Mesodermal cell (in vitro differentiated cells): ENCODE results near the gene RNU2-1. TPM values are rescaled to one million over a fixed set of nuclear protein-coding genes. Genes with fewer than 3 reads are reported as not detected.
"Not testable (repeated sequence)": the region's sequence is repeated elsewhere in the genome, so short reads cannot be mapped to it uniquely, and the experiment has no call there.

Experiments used
- H3K27ac ChIP-seq: 2 replicates; pipeline ENCODE4 v1.7.0; 2013; ENCODE audit warnings: mild to moderate bottlenecking, low read depth, low read length, moderate library complexity; ENCODE audit not compliant: severe bottlenecking
- H3K36me3 ChIP-seq: 2 replicates; pipeline ENCODE4 v1.7.1; 2013; ENCODE audit warnings: mild to moderate bottlenecking, low read length, moderate library complexity; ENCODE audit not compliant: control insufficient read depth, insufficient read depth
- H3K4me1 ChIP-seq: one replicate; pipeline ENCODE4 v1.7.1; 2013; ENCODE audit warnings: mild to moderate bottlenecking, low read length; ENCODE audit not compliant: insufficient read depth, control insufficient read depth, poor library complexity, severe bottlenecking
- H3K4me3 ChIP-seq: 2 replicates; pipeline ENCODE4 v1.7.0; 2013; ENCODE audit warnings: low read length, control low read depth, mild to moderate bottlenecking; ENCODE audit not compliant: insufficient read depth, poor library complexity, severe bottlenecking; ENCODE audit errors: extremely low read depth
- H3K9me3 ChIP-seq: 2 replicates; pipeline ENCODE4 v1.7.1; 2013; ENCODE audit warnings: mild to moderate bottlenecking, low read length, moderate library complexity; ENCODE audit not compliant: control insufficient read depth
- WGBS, 2 experiments: methylation state at CpG; one replicate each; pipeline ENCODE4 v1.1.5; 2013; ENCODE audit warnings: missing lambda C conversion rate in 2 of 2; ENCODE audit not compliant: insufficient coverage in 2 of 2; 5-methylcytosine and 5-hydroxymethylcytosine counted together
- polyA plus RNA-seq, 2 experiments: library from polyadenylated mRNA; stranded (reverse); fragments of 50-300 nt; gene quantifications; one replicate each; pipeline ENCODE4 v1.2.3, GENCODE V29; 2013

The RNU2-1 gene
- not detected for polyA plus RNA-seq (2013, experiment 1 of 2)
- not detected for polyA plus RNA-seq (2013, experiment 2 of 2)

DNA sequence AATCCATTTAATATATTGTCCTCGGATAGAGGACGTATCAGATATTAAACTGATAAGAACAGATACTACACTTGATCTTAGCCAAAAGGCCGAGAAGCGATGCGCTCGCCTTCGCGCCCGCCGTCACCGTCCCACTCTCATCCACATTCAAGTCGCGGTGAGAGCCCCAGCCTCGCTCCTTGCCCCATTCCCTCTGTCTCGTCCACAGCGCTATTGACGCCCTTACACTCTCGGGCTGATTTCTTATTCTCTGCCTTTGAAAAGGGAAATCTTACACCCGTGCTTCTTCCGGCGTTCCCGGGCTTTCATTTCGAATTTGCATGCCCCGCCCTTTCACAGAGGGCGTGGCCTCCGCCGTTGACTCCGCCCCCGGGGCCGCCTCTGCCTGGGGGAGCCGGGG lies at the start of gene RNU2-1:
TSS of gene RNU2-1 (minus strand) at position 101 of the 400 bp plus-strand sequence.
- no CpG with 5 or more reads among the region's 31 CpGs for WGBS, 2 experiments
- not testable (repeated sequence) for H3K4me1 ChIP-seq, H3K4me3 ChIP-seq, H3K36me3 ChIP-seq, H3K9me3 ChIP-seq, H3K27ac ChIP-seq

DNA sequence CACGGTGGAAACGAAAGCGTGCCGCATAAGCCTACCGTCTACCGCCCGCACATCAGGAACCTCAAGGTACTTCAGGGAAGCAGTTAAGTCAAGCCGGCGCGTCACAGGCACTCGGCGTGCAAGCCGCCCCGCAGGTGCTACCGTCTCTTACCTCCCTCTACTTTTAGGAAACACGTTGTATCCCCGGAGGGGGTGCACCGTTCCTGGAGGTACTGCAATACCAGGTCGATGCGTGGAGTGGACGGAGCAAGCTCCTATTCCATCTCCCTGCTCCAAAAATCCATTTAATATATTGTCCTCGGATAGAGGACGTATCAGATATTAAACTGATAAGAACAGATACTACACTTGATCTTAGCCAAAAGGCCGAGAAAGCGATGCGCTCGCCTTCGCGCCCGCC lies 39.1 kb upstream of the RNU2-1 start:
- not testable (repeated sequence) for H3K36me3 ChIP-seq, H3K9me3 ChIP-seq, H3K4me1 ChIP-seq, H3K27ac ChIP-seq, H3K4me3 ChIP-seq
- WGBS, 2 experiments: no CpG with 5 or more reads among the region's 30 CpGs

DNA sequence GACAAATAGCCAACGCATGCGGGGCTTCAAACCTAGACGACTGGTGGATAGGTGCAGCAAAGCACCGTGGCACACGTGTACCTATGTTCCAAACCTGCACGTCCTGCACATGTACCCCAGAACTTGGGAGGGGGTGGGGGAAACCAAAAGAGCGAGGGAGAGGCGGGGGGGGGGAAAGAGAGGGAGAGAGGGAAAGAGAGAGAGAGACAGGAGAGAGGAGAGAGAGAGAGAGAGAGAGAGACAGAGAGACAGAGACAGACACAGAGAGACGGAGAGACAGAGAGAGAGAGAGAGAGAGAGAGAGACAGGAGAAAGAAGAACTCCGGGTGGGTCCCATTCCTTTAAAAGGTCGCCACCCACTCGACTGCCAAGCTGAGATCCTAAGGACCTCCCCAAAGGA lies 38.7 kb upstream of the RNU2-1 start:
- not testable (repeated sequence) for H3K9me3 ChIP-seq, H3K4me1 ChIP-seq, H3K4me3 ChIP-seq, H3K36me3 ChIP-seq, H3K27ac ChIP-seq
- WGBS, 2 experiments: no CpG with 5 or more reads among the region's 12 CpGs

DNA sequence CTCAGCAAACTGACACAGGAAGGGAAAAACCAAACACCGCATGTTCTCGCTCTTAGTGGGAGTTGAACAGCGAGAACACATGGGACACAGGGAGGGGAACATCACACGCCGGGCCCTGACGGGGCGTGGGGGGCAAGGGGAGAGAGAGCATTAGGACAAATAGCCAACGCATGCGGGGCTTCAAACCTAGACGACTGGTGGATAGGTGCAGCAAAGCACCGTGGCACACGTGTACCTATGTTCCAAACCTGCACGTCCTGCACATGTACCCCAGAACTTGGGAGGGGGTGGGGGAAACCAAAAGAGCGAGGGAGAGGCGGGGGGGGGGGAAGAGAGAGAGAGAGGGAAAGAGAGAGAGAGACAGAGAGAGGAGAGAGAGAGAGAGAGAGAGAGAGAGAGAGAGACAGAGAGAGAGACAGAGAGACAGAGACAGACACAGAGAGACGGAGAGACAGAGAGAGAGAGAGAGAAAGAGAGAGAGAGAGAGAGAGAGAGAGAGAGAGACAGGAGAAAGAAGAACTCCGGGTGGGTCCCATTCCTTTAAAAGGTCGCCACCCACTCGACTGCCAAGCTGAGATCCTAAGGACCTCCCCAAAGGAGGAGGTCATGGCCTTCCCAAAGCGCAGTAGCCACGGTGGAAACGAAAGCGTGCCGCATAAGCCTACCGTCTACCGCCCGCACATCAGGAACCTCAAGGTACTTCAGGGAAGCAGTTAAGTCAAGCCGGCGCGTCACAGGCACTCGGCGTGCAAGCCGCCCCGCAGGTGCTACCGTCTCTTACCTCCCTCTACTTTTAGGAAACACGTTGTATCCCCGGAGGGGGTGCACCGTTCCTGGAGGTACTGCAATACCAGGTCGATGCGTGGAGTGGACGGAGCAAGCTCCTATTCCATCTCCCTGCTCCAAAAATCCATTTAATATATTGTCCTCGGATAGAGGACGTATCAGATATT lies 37.1 kb upstream of the RNU2-1 start:
- not testable (repeated sequence) for H3K9me3 ChIP-seq, H3K27ac ChIP-seq, H3K4me3 ChIP-seq, H3K36me3 ChIP-seq, H3K4me1 ChIP-seq
- no CpG with 5 or more reads among the region's 43 CpGs for WGBS, 2 experiments

DNA sequence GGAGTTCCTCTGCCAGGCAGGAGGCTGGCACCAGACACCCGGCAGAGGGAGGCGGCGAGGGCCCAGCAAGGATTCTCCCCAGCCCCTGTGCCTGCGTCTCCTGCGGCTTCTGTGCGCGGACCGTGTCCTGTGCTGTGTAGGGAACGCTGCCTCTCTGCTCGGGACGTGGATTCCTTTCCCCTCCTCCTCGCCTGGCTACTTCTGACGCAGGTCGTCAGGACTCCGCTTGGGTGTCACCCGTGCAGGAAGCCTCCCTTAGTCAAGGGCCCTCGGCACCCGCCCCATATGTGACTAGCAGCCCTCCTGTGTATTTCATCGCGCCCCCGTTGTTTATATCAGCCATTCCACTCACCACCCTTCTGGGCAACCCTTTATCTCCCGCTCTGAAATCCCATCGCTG lies 12.7 kb upstream of the RNU2-1 start:
- WGBS, 2 experiments: 79% methylated on average over 4 of the region's 23 CpGs; no CpG with 5 or more reads in 1 of the 2 experiments
- not testable (repeated sequence) for H3K36me3 ChIP-seq, H3K4me3 ChIP-seq, H3K4me1 ChIP-seq, H3K9me3 ChIP-seq, H3K27ac ChIP-seq

DNA sequence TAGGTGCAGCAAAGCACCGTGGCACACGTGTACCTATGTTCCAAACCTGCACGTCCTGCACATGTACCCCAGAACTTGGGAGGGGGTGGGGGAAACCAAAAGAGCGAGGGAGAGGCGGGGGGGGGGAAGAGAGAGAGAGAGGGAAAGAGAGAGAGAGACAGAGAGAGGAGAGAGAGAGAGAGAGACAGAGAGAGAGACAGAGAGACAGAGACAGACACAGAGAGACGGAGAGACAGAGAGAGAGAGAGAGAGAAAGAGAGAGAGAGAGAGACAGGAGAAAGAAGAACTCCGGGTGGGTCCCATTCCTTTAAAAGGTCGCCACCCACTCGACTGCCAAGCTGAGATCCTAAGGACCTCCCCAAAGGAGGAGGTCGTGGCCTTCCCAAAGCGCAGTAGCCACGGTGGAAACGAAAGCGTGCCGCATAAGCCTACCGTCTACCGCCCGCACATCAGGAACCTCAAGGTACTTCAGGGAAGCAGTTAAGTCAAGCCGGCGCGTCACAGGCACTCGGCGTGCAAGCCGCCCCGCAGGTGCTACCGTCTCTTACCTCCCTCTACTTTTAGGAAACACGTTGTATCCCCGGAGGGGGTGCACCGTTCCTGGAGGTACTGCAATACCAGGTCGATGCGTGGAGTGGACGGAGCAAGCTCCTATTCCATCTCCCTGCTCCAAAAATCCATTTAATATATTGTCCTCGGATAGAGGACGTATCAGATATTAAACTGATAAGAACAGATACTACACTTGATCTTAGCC lies 7.0 kb upstream of the RNU2-1 start:
- no CpG with 5 or more reads among the region's 34 CpGs for WGBS, 2 experiments
- H3K4me3 ChIP-seq, H3K4me1 ChIP-seq, H3K27ac ChIP-seq, H3K9me3 ChIP-seq, H3K36me3 ChIP-seq: not testable (repeated sequence)

DNA sequence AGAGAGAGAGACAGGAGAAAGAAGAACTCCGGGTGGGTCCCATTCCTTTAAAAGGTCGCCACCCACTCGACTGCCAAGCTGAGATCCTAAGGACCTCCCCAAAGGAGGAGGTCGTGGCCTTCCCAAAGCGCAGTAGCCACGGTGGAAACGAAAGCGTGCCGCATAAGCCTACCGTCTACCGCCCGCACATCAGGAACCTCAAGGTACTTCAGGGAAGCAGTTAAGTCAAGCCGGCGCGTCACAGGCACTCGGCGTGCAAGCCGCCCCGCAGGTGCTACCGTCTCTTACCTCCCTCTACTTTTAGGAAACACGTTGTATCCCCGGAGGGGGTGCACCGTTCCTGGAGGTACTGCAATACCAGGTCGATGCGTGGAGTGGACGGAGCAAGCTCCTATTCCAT lies 5.8 kb upstream of the RNU2-1 start:
- WGBS, 2 experiments: no CpG with 5 or more reads among the region's 26 CpGs
- not testable (repeated sequence) for H3K27ac ChIP-seq, H3K4me1 ChIP-seq, H3K4me3 ChIP-seq, H3K36me3 ChIP-seq, H3K9me3 ChIP-seq

DNA sequence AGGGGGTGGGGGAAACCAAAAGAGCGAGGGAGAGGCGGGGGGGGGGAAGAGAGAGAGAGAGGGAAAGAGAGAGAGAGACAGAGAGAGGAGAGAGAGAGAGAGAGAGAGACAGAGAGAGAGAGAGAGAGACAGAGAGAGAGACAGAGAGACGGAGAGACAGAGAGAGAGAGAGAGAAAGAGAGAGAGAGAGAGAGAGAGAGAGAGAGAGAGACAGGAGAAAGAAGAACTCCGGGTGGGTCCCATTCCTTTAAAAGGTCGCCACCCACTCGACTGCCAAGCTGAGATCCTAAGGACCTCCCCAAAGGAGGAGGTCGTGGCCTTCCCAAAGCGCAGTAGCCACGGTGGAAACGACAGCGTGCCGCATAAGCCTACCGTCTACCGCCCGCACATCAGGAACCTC lies 514 bp downstream of the RNU2-1 start:
- not testable (repeated sequence) for H3K36me3 ChIP-seq, H3K27ac ChIP-seq, H3K9me3 ChIP-seq, H3K4me1 ChIP-seq, H3K4me3 ChIP-seq
- WGBS, 2 experiments: no CpG with 5 or more reads among the region's 15 CpGs

DNA sequence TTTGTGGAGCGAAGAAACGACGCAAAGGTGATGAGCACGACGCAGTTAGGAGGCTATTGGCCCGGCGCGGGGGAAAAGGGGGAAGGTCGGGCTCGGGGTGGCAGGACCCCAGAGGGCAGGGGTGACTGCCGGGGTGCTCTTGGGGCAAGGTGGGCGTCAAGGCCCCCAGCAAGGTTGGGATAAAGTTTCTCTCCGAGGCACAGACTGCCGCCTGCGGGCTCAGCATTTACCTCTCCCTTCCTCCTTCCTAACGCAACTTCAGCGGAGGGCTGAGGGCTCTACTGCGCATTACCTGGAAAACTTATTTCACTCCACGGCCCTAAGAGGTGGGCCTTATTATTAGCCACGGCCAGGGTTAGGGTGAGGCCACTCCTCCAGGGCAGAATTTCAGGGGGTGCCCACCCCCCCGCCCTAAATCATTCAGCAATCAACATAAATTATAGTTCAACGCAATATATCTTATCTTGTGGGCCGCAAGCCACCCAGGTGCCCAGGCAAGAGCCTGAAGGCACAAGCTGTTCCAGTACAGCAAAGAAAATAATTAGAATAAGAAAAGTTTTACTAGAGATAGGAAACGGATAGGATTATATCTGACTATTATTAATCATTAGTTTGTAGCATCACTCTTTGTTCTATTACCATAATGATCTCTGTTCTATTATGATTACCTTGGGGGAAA lies 1.6 kb downstream of the RNU2-1 start:
- H3K27ac ChIP-seq, H3K4me1 ChIP-seq, H3K36me3 ChIP-seq, H3K9me3 ChIP-seq, H3K4me3 ChIP-seq: not testable (repeated sequence)
- 94 to 95% methylated on average over 9 to 11 of the region's 24 CpGs for WGBS, 2 experiments

DNA sequence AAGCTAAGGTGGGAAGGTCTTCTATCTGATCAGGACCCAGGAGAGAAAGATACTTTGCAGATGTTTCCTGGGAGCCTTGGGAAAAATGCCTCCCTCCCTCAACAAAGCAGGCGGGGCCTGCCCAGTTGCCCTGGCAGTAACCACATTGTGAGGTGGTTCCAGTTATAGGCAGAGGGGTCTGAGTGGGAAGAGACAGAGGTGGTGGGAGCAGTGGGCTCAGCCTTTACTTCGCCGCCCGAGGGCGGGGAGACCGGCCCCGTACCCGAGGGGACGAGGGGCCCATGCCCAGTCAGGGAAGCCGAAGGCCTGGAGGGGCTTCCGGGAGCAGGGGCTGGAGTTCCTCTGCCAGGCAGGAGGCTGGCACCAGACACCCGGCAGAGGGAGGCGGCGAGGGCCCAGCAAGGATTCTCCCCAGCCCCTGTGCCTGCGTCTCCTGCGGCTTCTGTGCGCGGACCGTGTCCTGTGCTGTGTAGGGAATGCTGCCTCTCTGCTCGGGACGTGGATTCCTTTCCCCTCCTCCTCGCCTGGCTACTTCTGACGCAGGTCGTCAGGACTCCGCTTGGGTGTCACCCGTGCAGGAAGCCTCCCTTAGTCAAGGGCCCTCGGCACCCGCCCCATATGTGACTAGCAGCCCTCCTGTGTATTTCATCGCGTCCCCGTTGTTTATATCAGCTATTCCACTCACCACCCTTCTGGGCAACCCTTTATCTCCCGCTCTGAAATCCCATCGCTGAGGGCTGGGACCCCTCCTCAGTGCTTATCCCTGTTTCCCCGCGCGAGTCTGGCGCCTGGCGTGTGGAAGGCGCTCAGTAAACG lies 2.4 kb downstream of the RNU2-1 start:
- not testable (repeated sequence) for H3K36me3 ChIP-seq
- no CpG with 5 or more reads among the region's 40 CpGs for WGBS, 2 experiments

More for the DNA sequence above, 2.4 kb downstream of the RNU2-1 start:
- H3K9me3 ChIP-seq, H3K4me1 ChIP-seq, H3K27ac ChIP-seq, H3K4me3 ChIP-seq: not testable (repeated sequence)
